ENCODE data around the gene TBCK. TPM values are rescaled to one million over a fixed set of nuclear protein-coding genes. Genes with fewer than 3 reads are reported as not detected.

TBCK gene
- total and polyA plus RNA-seq, 2 of the 13 experiments (the other 11 are each of a cell fraction or from before 2014, with no cell fraction given): 51.0 to 62.4 TPM

DNA sequence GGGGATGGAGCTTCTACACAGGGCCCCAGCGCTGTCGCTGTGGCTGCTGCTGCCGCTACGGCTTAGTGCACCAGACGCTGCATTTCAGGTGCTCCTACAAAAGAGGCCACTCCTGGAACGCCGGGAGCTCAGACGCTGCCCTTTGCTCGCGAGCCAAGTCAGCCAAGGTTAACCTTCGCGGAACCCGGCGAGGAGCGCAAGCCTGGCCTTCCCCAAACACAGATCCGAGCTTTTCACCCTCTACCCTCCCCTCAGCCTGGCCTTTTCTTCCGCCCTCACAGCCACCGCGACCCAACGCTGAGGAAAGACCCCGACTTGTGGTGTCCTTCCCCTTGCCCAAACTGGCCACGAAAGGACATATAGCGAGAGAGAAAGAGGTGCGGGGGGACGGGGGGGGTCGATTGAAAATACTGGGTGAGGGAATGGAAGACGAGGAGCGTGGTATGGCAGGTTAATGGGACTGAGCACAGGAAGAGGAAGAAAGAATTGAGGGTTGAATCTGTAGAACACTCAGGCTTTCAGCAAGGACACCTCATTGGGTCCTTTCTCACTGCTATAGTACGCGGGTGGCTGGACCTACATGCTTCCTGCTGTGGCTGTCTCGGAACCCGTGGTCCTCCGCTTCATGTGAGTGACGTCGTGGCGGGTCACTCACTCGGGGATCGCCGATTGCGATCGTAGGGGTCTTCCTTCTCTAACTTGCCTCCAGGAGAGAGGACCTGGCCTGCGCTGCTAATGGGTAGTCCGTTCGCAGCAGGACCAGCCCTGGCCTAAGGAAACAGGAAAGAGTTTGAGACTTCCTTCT lies at the start of gene TBCK, which contains the start of gene AIMP1 (continued):
- TF ChIP-seq, protein P1, sequence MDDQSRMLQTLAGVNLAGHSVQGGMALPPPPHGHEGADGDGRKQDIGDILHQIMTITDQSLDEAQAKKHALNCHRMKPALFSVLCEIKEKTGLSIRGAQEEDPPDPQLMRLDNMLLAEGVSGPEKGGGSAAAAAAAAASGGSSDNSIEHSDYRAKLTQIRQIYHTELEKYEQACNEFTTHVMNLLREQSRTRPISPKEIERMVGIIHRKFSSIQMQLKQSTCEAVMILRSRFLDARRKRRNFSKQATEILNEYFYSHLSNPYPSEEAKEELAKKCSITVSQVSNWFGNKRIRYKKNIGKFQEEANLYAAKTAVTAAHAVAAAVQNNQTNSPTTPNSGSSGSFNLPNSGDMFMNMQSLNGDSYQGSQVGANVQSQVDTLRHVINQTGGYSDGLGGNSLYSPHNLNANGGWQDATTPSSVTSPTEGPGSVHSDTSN (CRISPR knock-in tag; IDR thresholded peaks at IDR 0.05; ENCODE audit: borderline replicate concordance): no peak; the same call in 1 of the 2 replicates
- TF ChIP-seq FOXK1 (CRISPR knock-in tag; IDR thresholded peaks at IDR 0.05; ENCODE audit: borderline replicate concordance, low read depth) (no peak), ONECUT2 (CRISPR knock-in tag; IDR thresholded peaks at IDR 0.05) (no peak), HDAC1 (CRISPR knock-in tag; IDR thresholded peaks at IDR 0.05) (peak; percentile 33; the same call in 1 of the 2 replicates), HCFC1 (IDR thresholded peaks at IDR 0.05; ENCODE audit: low read depth, low read length) (peak; percentile 60), MIER2 (CRISPR knock-in tag; IDR thresholded peaks at IDR 0.05) (no peak), SAFB2 (CRISPR knock-in tag; IDR thresholded peaks at IDR 0.05; ENCODE audit: borderline replicate concordance, low read depth) (no peak), ZNF225 (CRISPR knock-in tag; IDR thresholded peaks at IDR 0.05) (peak; percentile 54; the same call in 1 of the 2 replicates), SP5 (CRISPR knock-in tag; IDR thresholded peaks at IDR 0.05; ENCODE audit: borderline replicate concordance, low read depth) (no peak), ZEB1 (IDR thresholded peaks at IDR 0.05; ENCODE audit: insufficient replicate concordance, low read depth) (peak; percentile 54), KMT2A (CRISPR knock-in tag; IDR thresholded peaks at IDR 0.05) (peak; percentile 83), KLF15 (CRISPR knock-in tag; IDR thresholded peaks at IDR 0.05; ENCODE audit: borderline replicate concordance) (no peak), PAF1 (CRISPR knock-in tag; IDR thresholded peaks at IDR 0.05) (no peak), NCOA2 (CRISPR knock-in tag; IDR thresholded peaks at IDR 0.05) (no peak; the same call in 1 of the 2 replicates), ZKSCAN8 (CRISPR knock-in tag; IDR thresholded peaks at IDR 0.05; ENCODE audit: borderline replicate concordance) (no peak)
- TF ChIP-seq, protein P2, sequence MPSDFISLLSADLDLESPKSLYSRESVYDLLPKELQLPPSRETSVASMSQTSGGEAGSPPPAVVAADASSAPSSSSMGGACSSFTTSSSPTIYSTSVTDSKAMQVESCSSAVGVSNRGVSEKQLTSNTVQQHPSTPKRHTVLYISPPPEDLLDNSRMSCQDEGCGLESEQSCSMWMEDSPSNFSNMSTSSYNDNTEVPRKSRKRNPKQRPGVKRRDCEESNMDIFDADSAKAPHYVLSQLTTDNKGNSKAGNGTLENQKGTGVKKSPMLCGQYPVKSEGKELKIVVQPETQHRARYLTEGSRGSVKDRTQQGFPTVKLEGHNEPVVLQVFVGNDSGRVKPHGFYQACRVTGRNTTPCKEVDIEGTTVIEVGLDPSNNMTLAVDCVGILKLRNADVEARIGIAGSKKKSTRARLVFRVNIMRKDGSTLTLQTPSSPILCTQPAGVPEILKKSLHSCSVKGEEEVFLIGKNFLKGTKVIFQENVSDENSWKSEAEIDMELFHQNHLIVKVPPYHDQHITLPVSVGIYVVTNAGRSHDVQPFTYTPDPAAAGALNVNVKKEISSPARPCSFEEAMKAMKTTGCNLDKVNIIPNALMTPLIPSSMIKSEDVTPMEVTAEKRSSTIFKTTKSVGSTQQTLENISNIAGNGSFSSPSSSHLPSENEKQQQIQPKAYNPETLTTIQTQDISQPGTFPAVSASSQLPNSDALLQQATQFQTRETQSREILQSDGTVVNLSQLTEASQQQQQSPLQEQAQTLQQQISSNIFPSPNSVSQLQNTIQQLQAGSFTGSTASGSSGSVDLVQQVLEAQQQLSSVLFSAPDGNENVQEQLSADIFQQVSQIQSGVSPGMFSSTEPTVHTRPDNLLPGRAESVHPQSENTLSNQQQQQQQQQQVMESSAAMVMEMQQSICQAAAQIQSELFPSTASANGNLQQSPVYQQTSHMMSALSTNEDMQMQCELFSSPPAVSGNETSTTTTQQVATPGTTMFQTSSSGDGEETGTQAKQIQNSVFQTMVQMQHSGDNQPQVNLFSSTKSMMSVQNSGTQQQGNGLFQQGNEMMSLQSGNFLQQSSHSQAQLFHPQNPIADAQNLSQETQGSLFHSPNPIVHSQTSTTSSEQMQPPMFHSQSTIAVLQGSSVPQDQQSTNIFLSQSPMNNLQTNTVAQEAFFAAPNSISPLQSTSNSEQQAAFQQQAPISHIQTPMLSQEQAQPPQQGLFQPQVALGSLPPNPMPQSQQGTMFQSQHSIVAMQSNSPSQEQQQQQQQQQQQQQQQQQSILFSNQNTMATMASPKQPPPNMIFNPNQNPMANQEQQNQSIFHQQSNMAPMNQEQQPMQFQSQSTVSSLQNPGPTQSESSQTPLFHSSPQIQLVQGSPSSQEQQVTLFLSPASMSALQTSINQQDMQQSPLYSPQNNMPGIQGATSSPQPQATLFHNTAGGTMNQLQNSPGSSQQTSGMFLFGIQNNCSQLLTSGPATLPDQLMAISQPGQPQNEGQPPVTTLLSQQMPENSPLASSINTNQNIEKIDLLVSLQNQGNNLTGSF (CRISPR knock-in tag; IDR thresholded peaks at IDR 0.05): no peak
- TF ChIP-seq, protein P3, sequence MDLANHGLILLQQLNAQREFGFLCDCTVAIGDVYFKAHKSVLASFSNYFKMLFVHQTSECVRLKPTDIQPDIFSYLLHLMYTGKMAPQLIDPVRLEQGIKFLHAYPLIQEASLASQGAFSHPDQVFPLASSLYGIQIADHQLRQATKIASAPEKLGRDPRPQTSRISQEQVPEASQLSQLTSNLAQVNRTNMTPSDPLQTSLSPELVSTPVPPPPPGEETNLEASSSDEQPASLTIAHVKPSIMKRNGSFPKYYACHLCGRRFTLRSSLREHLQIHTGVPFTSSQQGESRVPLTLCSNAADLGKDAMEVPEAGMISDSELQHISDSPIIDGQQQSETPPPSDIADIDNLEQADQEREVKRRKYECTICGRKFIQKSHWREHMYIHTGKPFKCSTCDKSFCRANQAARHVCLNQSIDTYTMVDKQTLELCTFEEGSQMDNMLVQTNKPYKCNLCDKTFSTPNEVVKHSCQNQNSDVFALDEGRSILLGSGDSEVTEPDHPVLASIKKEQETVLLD (CRISPR knock-in tag; IDR thresholded peaks at IDR 0.05; ENCODE audit: low read depth): no peak
- TF ChIP-seq, protein P4, sequence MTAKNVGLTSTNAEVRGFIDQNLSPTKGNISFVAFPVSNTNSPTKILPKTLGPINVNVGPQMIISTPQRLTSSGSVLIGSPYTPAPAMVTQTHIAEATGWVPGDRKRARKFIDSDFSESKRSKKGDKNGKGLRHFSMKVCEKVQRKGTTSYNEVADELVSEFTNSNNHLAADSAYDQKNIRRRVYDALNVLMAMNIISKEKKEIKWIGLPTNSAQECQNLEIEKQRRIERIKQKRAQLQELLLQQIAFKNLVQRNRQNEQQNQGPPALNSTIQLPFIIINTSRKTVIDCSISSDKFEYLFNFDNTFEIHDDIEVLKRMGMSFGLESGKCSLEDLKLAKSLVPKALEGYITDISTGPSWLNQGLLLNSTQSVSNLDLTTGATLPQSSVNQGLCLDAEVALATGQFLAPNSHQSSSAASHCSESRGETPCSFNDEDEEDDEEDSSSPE (CRISPR knock-in tag; IDR thresholded peaks at IDR 0.05): no peak; the same call in 1 of the 2 replicates
- TF ChIP-seq, protein P5, sequence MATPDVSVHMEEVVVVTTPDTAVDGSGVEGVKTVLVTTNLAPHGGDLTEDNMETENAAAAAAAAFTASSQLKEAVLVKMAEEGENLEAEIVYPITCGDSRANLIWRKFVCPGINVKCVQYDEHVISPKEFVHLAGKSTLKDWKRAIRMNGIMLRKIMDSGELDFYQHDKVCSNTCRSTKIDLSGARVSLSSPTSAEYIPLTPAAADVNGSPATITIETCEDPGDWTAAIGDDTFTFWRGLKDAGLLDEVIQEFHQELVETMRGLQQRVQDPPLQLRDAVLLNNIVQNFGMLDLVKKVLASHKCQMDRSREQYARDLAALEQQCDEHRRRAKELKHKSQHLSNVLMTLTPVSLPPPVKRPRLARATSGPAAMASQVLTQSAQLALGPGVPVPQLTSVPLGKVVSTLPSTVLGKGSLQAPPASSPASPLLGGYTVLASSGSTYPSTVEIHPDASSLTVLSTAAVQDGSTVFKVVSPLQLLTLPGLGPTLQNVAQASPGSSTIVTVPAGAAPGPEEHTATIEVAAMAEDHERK (CRISPR knock-in tag; IDR thresholded peaks at IDR 0.05; ENCODE audit: low read depth): no peak
